Ramos (cell line): Measurements from ENCODE around the gene TNNC1.

Experiments
- in situ Hi-C: fragments of 300-500 bp; cut with MboI; formaldehyde crosslinking; loops from one replicate; pipeline ENCODE4 v1.14.3; 2022; ENCODE audit warnings: low sequenced_read_pairs; ENCODE audit not compliant: unreplicated experiment

TNNC1 gene

DNA sequence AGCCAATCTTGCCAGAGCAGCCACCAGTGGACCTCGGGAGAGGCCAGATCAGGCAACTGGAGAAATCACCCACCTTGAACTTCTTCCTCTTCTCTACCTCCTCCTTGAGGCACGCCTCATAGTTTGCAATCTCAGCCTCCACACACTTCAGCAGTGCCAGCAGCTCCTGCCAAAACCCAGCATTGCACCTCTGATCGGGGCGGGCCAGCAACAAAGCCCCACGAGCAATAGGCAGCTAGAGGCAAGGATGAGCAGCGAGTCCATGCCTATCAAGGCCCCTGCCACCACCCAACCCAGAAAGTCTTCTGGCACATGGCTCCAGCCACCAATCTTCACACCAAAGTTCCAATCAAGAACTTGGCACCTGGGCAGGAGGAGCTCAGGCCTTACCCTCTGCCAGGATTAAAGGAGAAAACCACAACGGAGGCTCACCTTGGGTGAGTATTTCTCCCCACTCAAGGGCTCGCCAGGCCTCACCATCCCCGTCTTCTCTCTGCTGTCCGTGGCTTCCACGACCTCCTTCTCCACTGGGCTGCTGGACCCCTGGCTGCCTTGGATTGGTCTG is 51.1 kb downstream of the TNNC1 start:
- in situ Hi-C loops: no loop called here

GRCh38 chr3:52402101-52402521 is 51.7 kb downstream of the TNNC1 start:
- in situ Hi-C loops: no loop called here

- in situ Hi-C loops: no loop called here
Measured at GRCh38 chr3:52401551-52401950, 52.3 kb downstream of the TNNC1 start.
